Measurements from ENCODE around the gene PRRG1. TPM values are rescaled to one million over a fixed set of nuclear protein-coding genes. Genes with fewer than 3 reads are reported as not detected.

Gene PRRG1
- total RNA-seq, 2 experiments from 2014 or later, result not detected

- Histone ChIP-seq H3K79me2 (ENCODE audit: insufficient read depth, low read depth, low read length) (no peaks in the 10 kb centered on the region), H2AFZ (ENCODE audit: low read length) (no peak overlapping the region), H3K4me2 (ENCODE audit: low read length) (no peak overlapping the region), H3K4me3 (ENCODE audit: low read depth, low read length, poor library complexity, severe bottlenecking) (no peak overlapping the region), H3K27ac (ENCODE audit: low read depth, low read length, poor library complexity, severe bottlenecking) (no peak overlapping the region), H3K4me1 (ENCODE audit: insufficient read depth, low read length, poor library complexity, severe bottlenecking) (no peaks in the 10 kb centered on the region), H3K36me3 (ENCODE audit: insufficient read depth, low read length) (no peaks in the 10 kb centered on the region), H4K20me1 (ENCODE audit: insufficient read depth, low read length) (no peaks in the 10 kb centered on the region), H3K9me3 (ENCODE audit: low read length) (no peaks in the 10 kb centered on the region), H3K9me2 (ENCODE audit: insufficient read depth, low read length) (no peaks in the 10 kb centered on the region)
- TF ChIP-seq EZH2phosphoT487 (IDR thresholded peaks at IDR 0.05; ENCODE audit: borderline replicate concordance, low read depth, low read length) (no peak), CTCF (conservative IDR thresholded peaks at IDR 0.05; ENCODE audit: low read length) (no peak)
- intact Hi-C loops (cut with micrococcal nuclease; ENCODE audit: unreplicated experiment), result loop anchor here (10.0 kb wide), 1 partner anchor 340 kb away; the partner anchor contains the start of gene DYNLT3
- POLR2A ChIA-PET, result no interaction called here
- no peak for DNase-seq (ENCODE audit: low spot score)
- CTCF ChIA-PET (ENCODE audit: unreplicated experiment), result no interaction called here
- no TSS peak for BruUV-seq (replicated peaks)
These were observed 155.8 kb downstream of the PRRG1 start for GRCh38 chrX:37504991-37505390.

Other genes starting within 250 kb of the PRRG1 start
- not detected in 2 replicates for gene LANCL3, start 222.3 kb downstream of the PRRG1 start, total RNA-seq (2014; rRNA removed; shearing (Covaris generic))
- gene LANCL3, start 222.3 kb downstream of the PRRG1 start, total RNA-seq (2022), result 0.04 and 0.07 TPM in 2 replicates